HG03354 (cell line): ENCODE results near the gene SDC3.
"Not testable (repeated sequence)": the region's sequence is repeated elsewhere in the genome, so short reads cannot be mapped to it uniquely, and the experiment has no call there.

ENCODE experiments used
- ATAC-seq: cut with Tn5 transposase; IDR thresholded peaks from one replicate; pipeline ENCODE4 v1.9.1; 2021; ENCODE audit warnings: mild to moderate bottlenecking; ENCODE audit not compliant: unreplicated experiment, poor library complexity, severe bottlenecking

SDC3 gene

GRCh38 chr1:30908696-30909364 lies at the start of gene SDC3:
Gene SDC3 (minus strand): TSS chr1:30908758. CDS start chr1:30908586, 172 bp downstream.
- ATAC-seq = no peak

GRCh38 chr1:30957560-30958222 lies 49.1 kb upstream of the SDC3 start:
- ATAC-seq = no peak

DNA sequence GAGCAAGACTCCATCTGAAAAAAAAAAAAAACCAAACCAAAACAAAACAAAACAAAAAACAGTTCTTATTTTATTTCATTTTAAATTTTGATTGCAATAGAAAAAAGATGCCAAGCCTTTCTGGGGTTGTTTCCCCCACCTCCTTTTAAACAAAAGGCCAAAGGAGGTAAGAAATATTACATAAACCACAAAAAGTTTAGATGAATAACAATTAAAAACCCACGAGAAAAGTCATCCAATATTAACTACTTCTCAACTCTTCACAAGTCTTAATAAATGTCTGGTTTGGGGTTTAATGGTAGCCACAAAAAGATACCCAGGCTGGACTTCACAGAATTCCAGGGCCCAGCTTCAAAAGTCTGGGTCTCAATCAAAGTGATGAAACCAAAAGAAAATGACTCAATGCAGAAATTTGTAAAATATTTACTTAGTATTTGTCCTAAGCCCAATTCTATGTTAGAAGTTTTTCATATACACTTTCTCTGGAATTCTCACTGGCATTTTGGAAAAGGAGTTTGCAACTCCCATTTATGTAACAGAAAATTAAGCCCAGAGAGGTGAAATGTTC lies 47.0 kb upstream of the SDC3 start:
- no peak for ATAC-seq

- ATAC-seq = no peak
These were observed 45.1 kb upstream of the SDC3 start for GRCh38 chr1:30953685-30954084.

DNA sequence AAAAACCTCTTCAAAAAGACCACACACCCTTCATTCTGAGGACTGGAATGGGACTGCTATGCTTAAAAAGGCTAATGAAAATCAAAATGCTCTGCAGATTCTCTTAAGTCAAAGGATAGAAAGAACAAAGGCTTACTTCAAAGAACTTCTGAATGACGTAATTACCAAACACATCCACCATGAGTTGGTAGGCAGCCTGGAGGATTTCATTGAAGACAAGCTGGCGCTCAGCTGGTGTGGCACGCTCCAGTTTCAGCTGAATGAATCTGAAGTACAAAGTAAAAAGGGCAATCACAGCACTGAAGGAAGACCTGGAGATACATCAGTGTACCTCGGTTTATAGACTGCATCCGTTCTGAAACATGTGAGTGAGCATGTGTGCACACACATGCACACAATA lies 43.5 kb upstream of the SDC3 start:
- ATAC-seq = no peak

GRCh38 chr1:30950700-30951099 lies 42.1 kb upstream of the SDC3 start:
- ATAC-seq = no peak

DNA sequence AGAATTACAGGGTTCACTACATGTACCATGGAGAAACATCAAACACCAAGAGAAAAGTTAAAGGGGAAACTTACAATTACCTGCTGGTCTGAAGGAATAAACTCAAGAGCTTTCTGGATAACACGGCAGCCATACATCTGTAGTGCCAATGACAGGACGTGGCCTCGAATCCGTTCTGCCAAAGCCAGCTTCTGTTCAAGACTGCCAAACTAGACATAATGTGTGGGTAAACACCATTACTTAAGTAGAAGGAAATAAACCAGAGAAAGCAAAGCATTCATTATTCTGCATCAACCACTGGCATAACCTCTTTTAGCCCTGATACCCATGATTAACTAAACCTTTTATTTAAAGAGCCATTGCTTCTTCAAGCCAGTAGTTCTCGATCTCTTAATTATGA lies 41.5 kb upstream of the SDC3 start:
- ATAC-seq = no peak

DNA sequence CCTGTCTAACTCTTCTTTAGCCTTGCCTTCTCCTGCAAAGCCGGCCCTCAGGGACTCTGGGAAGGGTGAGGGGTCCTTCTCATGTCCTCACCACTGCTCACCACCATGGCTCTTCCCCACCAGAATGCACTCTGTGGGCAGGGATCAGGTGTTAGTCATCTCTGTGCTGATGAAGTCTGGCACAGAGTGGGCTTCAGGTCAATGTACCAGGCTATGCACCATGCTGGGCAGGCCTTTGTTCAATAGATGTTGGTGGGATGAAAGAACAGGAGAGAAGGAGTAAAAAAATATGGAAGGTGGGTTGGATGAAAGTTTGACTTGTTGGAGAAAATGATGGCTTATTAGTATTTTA lies 40.9 kb upstream of the SDC3 start:
- not testable (repeated sequence) for ATAC-seq

DNA sequence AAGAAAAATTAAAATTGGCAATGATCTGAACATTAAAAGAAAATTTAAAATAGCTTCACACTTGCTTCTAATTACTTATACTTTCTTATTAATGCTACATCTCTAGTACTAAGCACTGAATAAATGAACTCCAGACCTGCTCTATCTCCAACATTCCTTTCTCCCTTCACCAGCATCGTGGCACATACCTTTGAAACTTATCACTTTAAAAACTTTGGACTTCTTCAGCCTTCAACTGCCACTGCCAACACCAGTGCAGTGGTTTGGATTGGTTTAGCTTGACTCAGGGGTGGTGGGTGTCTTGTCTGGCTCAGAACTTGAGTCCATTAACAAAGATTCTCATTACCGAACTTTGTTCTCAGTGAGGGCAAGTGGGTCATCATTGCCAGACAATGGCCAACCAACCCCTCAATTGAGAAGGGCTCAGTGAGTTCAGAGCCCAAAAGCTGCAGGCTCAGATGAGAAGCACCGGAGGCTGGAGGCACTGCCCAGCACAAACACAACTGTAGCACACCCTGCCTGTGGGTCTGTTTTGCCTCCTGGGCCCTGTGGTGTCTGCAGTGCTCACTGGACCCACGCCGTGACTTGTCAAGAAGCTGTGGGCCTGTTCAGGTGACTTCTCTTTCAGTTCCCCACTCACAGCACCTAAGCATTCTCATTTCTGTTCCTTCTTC lies 40.4 kb upstream of the SDC3 start:
- ATAC-seq = not testable (repeated sequence)

GRCh38 chr1:30948278-30948677 lies 39.7 kb upstream of the SDC3 start:
- ATAC-seq = no peak

GRCh38 chr1:30947212-30947611 lies 38.7 kb upstream of the SDC3 start:
- ATAC-seq = no peak

GRCh38 chr1:30942326-30942963 lies 33.9 kb upstream of the SDC3 start:
- no peak for ATAC-seq

GRCh38 chr1:30940541-30940940 lies 32.0 kb upstream of the SDC3 start:
- no peak for ATAC-seq

- ATAC-seq = no peak
These were observed 28.1 kb upstream of the SDC3 start for GRCh38 chr1:30936541-30937171.

- not testable (repeated sequence) for ATAC-seq
These were observed 27.2 kb upstream of the SDC3 start for GRCh38 chr1:30935758-30936157.

DNA sequence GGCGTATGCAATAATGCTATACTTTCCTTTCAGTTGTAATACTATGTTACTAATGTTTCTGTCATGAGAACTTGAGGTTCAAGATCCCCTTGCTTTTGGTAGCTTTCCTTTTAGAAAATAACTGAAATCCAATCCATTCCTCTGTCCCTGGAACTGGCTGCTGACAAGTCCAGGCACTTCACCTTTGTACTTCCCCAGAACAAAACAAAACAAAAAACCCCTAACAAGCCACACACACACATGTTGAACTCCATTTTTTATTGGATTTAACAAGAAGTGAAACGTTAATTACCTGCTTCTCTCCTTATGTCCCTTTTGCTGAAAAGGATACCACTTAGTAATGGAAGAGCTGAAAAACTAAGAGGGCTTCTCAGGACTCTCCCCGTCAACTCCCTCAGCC lies 26.1 kb upstream of the SDC3 start:
- no peak for ATAC-seq

- no peak for ATAC-seq
These were observed 25.3 kb upstream of the SDC3 start for GRCh38 chr1:30933874-30934252.

DNA sequence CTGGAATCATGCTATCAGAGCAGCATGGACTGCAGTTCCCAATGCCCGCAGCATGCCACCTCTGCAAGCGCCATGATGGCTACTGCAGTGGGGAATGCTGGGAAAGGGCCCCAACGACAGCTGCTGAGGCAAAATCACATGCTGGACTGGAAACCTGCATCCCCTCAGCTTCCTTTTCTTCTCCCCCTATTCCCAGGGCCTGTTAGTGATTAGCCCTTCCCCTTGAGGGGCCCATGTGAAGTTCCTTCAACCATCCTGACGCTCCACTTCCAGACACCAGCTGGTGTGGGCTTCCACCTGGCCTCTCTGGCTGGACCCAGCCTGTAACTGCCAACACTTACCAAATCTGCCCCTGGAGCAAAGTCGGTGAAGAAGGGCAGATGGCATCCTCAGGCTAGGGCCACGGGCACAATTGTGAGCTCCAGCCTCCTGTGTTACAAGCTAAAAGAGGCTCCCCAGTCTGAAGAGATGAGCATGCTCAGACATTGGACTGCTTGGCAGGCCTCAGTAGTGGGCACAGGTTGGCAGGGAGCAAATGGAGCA lies 22.1 kb upstream of the SDC3 start:
- no peak for ATAC-seq

DNA sequence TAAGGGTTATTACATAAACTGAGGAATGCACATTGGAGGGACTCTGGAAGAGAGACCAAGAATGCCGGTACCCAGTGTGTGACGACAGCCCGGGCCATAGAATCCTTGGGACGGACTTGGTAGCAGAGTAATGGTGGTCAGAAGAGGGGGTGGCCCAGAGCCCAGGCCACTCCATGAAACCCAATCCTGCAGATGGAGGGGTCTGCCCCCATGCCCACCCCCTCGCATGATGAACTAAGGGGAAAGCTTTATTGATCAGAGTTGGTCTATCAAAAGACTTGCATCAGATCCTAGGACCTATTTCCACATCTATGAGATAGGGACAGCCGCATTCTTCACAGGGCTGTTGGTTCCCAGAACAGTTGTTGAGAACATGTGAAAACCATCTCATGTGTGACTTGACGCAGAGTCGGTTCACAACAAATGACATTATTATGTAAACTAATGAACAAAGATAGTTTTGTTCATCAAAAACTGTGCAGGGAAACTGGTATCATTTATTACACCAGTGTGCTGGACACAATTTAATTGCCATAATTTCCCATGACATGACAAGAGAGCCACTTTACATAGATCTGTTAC lies 21.5 kb upstream of the SDC3 start:
- ATAC-seq = no peak
